ENCODE data around the gene SNX8.

GRCh38 chr7:2251841-2252771, 62.1 kb downstream of the SNX8 start:
- TF ChIP-seq CTCF (IDR thresholded peaks at IDR 0.05; ENCODE audit: control extremely low read depth in 1 of 3, insufficient read depth in 1 of 3, low read depth in 1 of 3, low read length in 3 of 3) (no peak), ZNF274 (IDR thresholded peaks at IDR 0.05; ENCODE audit: borderline replicate concordance, extremely low read depth, low read length) (no peak), CREB1 (IDR thresholded peaks at IDR 0.05) (no peak)
